Right lobe of liver (tissue), 6 donors: ENCODE measurements around the gene NCAPG. TPM values are rescaled to one million over a fixed set of nuclear protein-coding genes. Genes with fewer than 3 reads are reported as not detected.

Experiments
- ATAC-seq, 4 donors: fragments of 200-7000 bp; cut with Tn5 transposase; one replicate each; pipeline ENCODE4 v1.9.1; 2020; ENCODE audit warnings: mild to moderate bottlenecking in 4 of 4, moderate library complexity in 4 of 4
- DNase-seq, 3 donors: peaks; one replicate each; pipeline ENCODE4 v3.0.0-alpha.2; 2020
- H3K27ac ChIP-seq, 3 donors: fragments of 200-600 bp; one replicate each; pipeline ENCODE4 v1.8.0; 2022
- H3K27me3 ChIP-seq, 2 donors: fragments of 200-600 bp; one replicate each; pipeline ENCODE4 v1.8.0; 2022
- H3K36me3 ChIP-seq, 4 donors: fragments of 200-600 bp; sonication (generic) in 1 of 4; one replicate each; pipeline versions ENCODE4 v1.5.1 to v1.8.0; 2017 to 2022; ENCODE audit warnings: control low read depth in 1 of 4
- H3K4me1 ChIP-seq, 4 donors: fragments of 200-600 bp; sonication (generic) in 1 of 4; one replicate each; pipeline versions ENCODE4 v1.5.1 to v1.8.0; 2017 to 2022; ENCODE audit warnings: control low read depth in 1 of 4
- H3K4me3 ChIP-seq, 3 donors: fragments of 200-600 bp; one replicate each; pipeline ENCODE4 v1.8.0; 2022
- H3K9me3 ChIP-seq, 4 donors: fragments of 200-600 bp; sonication (generic) in 1 of 4; one replicate each; pipeline versions ENCODE4 v1.5.1 to v1.8.0; 2017 to 2022; ENCODE audit warnings: control low read depth in 1 of 4
- POLR2A ChIP-seq: fragments of 450-650 bp; IDR thresholded peaks from one replicate; pipeline ENCODE4 v1.6.1; 2017; ENCODE audit warnings: antibody characterized with exemption, mild to moderate bottlenecking
- WGBS: methylation state at CpG from one replicate; pipeline ENCODE4 v1.1.6; 2018; ENCODE audit warnings: low coverage, low lambda C conversion rate; ENCODE audit not compliant: insufficient coverage; ENCODE audit errors: missing lambda C conversion rate; 5-methylcytosine and 5-hydroxymethylcytosine counted together
- intact Hi-C, 2 donors: fragments of 100-400 bp; cut with DNase I; formaldehyde crosslinking; loops; one replicate each; pipeline versions ENCODE4 v1.11.2 to v1.14.1; 2022
- total RNA-seq, 6 experiments: library from RNA; depleted of rRNA in 2 of 6; stranded (reverse); fragments of >200 nt in 2 of 6; fragmentation: NEBNext Ultra II Directional in 3 of 6; extraction: Animal tissue kit (Norgen Biotek cat#: 25700) in 3 of 6; gene quantifications; one replicate each; pipeline versions ENCODE4 v1.1.0 to v1.2.4, GENCODE V29; 2016 to 2023
- TF ChIP-seq, protein P1 (sequence below), 4 donors: fragments of 200-600 bp in 3 of 4; fragments of 450-650 bp in 1 of 4; IDR thresholded peaks; one replicate each; pipeline versions ENCODE4 v1.5.1 to v1.8.0; 2016 to 2022; ENCODE audit warnings: antibody characterized with exemption in 4 of 4, mild to moderate bottlenecking in 2 of 4
- donor health status: DM: no; HTN: yes; CAD: no.
- donor health status: DM: no; HTN: no; CAD: no.
- donor health status: DM: no; HTN: no; CAD: no.
- donor health status: DM: no; HTN: yes; CAD: no.
- donor health status: DM: no; HTN: yes; CAD: no.

The NCAPG gene
- total RNA-seq, 6 experiments from 2014 or later: 0.44 to 2.5 (median 1.3) TPM; not detected in 1

DNA sequence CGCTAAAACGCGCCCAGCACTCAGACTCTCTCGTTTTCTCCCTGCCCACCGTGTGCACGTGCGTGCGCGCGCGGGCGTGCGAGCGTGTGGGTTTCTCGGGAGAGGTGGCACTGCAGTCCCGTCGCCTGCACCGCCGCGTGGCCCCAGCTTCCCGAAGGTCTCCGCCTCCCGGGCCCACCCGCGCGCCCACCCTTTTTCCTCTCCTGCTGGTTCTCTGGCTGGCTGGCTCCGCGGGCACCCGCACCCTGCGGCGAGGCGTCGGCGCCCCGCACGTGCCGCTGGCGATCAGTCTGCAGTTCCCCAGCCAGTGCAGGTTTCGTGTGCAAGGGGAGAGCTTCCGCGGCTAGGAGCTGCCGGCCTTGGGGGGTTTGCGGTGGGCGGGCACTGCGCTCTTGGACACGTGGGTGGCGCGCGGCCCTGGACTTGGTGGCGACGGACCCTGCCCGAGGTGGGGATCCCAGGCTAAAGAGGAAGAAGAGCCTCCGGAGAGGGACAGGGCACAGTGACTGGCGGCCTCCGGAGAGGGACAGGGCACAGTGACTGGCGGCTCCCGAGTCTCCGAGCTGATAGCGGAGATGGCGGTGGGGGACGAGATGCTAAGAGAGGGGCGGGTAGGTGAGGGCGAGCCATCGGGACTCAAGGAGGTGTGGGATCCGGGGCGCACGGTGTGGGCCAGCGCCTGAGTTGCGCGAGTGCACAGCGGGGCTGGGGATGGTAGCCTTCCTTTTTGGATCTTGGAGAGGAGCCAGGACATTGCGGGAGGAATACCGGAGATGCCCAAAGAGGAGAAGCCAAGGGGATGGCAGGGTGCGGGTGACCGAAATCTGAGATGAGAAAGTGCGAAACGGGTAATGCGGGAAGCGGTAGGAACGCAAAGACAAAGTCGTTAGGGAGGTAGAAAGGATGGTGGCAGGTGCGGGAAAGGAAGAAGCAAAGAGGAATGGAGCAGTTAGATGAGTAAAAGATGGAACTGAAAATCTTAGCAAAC lies 29.2 kb upstream of the NCAPG start, which contains the start of gene FAM184B:
TSS of gene FAM184B (minus strand) at position 322 of the 988 bp plus-strand sequence. CDS start 322 bp downstream, outside the sequence.
- peak within 1 kb of the TSS; percentile 9 to 34 (median 14) for H3K4me3 ChIP-seq
- H3K9me3 ChIP-seq: no peaks in the 10 kb centered on the region
- intact Hi-C loops: no loop called here
- H3K36me3 ChIP-seq: no peaks in the 10 kb centered on the region
- 8% methylated on average over 32 of the region's 82 CpGs for WGBS
- H3K4me1 ChIP-seq: peaks cover 0 to 16% (median 0%) of the 10 kb centered on the region in 4 donors
- TF ChIP-seq POLR2A: no peak
- TF ChIP-seq, protein P1, sequence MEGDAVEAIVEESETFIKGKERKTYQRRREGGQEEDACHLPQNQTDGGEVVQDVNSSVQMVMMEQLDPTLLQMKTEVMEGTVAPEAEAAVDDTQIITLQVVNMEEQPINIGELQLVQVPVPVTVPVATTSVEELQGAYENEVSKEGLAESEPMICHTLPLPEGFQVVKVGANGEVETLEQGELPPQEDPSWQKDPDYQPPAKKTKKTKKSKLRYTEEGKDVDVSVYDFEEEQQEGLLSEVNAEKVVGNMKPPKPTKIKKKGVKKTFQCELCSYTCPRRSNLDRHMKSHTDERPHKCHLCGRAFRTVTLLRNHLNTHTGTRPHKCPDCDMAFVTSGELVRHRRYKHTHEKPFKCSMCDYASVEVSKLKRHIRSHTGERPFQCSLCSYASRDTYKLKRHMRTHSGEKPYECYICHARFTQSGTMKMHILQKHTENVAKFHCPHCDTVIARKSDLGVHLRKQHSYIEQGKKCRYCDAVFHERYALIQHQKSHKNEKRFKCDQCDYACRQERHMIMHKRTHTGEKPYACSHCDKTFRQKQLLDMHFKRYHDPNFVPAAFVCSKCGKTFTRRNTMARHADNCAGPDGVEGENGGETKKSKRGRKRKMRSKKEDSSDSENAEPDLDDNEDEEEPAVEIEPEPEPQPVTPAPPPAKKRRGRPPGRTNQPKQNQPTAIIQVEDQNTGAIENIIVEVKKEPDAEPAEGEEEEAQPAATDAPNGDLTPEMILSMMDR (IDR thresholded peaks at IDR 0.05): no peak
- DNase-seq (peak in 1 of 3 donors; percentile 54), ATAC-seq (peak; percentile 30 to 41 (median 38))
- H3K27ac ChIP-seq: no peak within 1 kb of the TSS
- no peaks in the 10 kb centered on the region for H3K27me3 ChIP-seq

DNA sequence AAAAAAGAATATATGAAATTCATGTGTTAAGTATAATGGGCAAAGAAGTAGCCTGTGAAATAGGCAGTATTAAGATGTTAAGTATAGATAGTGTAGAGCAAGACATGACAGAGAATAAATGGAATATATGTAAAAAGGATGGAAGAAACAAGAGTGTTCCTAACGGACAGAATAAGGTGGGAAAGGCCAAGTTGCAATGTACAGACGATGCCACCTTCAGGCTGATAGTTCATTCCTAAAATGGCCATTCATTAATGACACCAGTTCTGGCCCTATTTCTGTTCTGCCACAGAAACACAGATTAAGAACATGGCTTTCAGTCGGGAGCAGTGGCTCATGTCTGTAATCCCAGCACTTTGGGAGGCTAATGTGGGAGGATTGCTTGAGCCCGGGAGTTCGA lies 24.9 kb upstream of the NCAPG start:
- 76% methylated on average over 5 of the region's 5 CpGs for WGBS

DNA sequence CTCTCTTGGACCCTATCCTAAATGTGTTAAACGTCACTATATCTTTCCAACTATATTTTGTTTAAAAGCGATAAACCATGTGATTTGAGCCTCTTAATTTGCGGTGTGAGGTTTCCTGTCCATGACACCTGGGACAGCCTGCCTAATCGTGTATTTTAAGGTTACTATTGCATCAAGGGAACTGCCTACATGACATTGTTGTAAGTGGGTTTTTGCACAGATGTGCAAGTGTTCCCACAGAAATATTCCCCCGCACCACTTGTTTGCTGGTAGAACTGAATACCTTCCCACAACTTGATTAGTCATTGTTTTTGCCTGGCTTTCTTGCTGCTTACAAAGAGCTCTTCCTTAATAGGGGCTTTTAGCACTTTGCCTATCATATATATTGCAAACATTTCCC lies 24.2 kb upstream of the NCAPG start:
- Histone ChIP-seq H3K27me3 (no peaks in the 10 kb centered on the region), H3K9me3 (no peaks in the 10 kb centered on the region), H3K36me3 (no peaks in the 10 kb centered on the region), H3K4me3 (no peak overlapping the region), H3K4me1 (peaks cover 0 to 4% (median 0%) of the 10 kb centered on the region in 4 donors), H3K27ac (no peak overlapping the region)
- ATAC-seq: no peak
- TF ChIP-seq, protein P1 (IDR thresholded peaks at IDR 0.05): no peak
- TF ChIP-seq POLR2A: no peak
- WGBS: 54% methylated on average over 4 of the region's 5 CpGs
- intact Hi-C loops: no loop called here
- DNase-seq: no peak

More for the DNA sequence above, 24.9 kb upstream of the NCAPG start:
- no peak overlapping the region for H3K27ac ChIP-seq
- no peaks in the 10 kb centered on the region for H3K27me3 ChIP-seq
- H3K4me1 ChIP-seq: peaks cover 0 to 11% (median 0%) of the 10 kb centered on the region in 4 donors
- no peak overlapping the region for H3K4me3 ChIP-seq
- H3K9me3 ChIP-seq: no peaks in the 10 kb centered on the region
- no peak for DNase-seq
- TF ChIP-seq, protein P1 (IDR thresholded peaks at IDR 0.05): no peak
- TF ChIP-seq POLR2A: no peak
- H3K36me3 ChIP-seq: no peaks in the 10 kb centered on the region
- intact Hi-C loops: no loop called here
- no peak for ATAC-seq

DNA sequence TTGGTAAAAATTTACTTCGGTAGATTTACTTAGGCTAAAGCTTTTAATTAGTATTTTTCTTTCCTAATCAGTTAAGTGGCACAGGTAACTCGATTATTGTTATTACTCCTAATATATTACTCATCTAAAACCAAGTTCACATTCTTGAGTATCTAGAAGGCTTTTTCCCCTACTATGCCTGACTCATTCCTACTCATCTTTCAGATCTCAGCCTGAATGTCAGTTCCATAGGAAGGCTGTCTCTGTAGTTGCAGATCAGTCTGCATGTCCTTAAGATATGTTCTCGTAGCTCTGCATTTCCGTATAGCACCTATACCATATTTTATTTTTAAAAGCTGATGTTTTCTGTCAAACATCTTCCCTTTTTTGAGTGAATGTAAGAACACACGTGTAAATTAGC lies 23.5 kb upstream of the NCAPG start:
- no peak overlapping the region for H3K4me3 ChIP-seq
- no peaks in the 10 kb centered on the region for H3K4me1 ChIP-seq
- ATAC-seq (no peak), DNase-seq (no peak)
- H3K27me3 ChIP-seq: no peaks in the 10 kb centered on the region
- no peaks in the 10 kb centered on the region for H3K36me3 ChIP-seq
- intact Hi-C loops: no loop called here
- H3K9me3 ChIP-seq: no peaks in the 10 kb centered on the region
- WGBS: 80% methylated on average over 5 of the region's 5 CpGs
- TF ChIP-seq, protein P1 (IDR thresholded peaks at IDR 0.05): no peak
- no peak for TF ChIP-seq POLR2A
- no peak overlapping the region for H3K27ac ChIP-seq
